ENCODE results near the gene SNX24.
"Not testable (repeated sequence)": the region's sequence is repeated elsewhere in the genome, so short reads cannot be mapped to it uniquely, and the experiment has no call there.

SNX24 gene

GRCh38 chr5:122871661-122872060 is 26.2 kb downstream of the SNX24 start:
- peak; percentile 73 for DNase-seq (ENCODE audit: low read depth)

GRCh38 chr5:122874179-122874875 is 28.9 kb downstream of the SNX24 start:
- DNase-seq (ENCODE audit: low read depth): no peak

- DNase-seq (ENCODE audit: low read depth): no peak
Observed at GRCh38 chr5:122877518-122877917, 32.1 kb downstream of the SNX24 start.

GRCh38 chr5:122879076-122879475 is 33.7 kb downstream of the SNX24 start:
- no peak for DNase-seq (ENCODE audit: low read depth)

DNA sequence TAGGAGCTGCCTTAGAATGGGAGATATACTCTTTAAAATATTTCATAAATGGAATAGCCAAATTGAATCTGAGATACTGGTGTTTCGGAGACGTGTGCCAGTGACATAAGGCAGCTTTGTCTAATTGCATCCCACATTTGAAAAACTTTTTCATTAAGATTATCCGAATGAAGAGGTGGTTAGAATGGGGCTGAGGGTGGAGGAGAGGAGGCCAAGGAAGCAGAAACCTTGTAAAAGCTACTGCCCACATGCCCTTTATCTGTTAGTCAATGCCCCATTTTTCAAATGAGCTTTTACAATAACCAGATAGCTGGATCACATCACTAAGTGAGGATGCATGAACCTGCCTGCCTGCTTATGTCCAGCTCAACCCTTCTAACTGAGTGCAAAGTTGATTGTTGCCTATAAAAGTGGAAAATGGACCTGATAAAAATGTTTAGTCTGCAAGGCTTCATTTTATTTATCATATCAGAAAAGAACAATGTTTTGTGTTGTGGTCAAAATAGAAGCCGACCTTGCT is 34.8 kb downstream of the SNX24 start:
- no peak for DNase-seq (ENCODE audit: low read depth)

DNA sequence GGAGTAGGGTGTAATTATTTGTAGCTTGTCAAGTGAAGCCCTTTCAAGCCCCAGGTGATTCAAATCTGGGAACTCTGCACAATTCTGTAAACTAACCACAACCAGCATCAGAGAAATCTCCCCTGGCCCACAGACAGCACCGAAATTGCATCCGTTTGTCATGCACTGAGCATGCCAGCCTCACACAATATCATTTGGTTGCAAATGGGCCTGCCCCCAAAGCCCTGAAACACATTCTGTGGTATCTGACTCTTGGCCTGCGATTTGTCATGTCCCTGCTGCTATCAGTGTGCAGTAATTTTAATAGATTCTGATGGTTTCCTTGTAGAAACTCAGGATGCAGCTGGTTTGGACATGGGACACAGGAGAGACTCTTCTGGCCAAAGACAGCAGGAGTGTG is 35.3 kb downstream of the SNX24 start:
- peak; percentile 19 for DNase-seq (ENCODE audit: low read depth)

DNA sequence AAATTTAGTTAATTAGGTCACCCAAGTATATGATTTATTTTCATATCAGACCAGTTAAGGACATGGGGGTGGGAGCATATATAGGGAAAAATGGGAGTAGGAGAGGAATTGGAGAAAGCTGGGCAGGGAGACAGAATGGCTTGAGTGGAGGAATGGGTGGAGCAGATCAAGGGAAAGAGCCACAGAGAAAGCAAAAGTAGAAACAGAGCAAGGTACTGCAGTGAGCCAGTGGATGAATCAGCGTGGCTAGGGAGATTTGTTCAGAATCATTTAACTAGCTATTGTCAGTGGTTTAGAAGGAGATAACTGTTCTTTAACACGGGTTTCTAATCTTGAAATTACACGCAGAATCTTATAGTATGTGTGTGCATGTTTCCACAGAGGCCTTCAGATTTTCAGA is 37.4 kb downstream of the SNX24 start:
- DNase-seq (ENCODE audit: low read depth): peak; percentile 50

DNA sequence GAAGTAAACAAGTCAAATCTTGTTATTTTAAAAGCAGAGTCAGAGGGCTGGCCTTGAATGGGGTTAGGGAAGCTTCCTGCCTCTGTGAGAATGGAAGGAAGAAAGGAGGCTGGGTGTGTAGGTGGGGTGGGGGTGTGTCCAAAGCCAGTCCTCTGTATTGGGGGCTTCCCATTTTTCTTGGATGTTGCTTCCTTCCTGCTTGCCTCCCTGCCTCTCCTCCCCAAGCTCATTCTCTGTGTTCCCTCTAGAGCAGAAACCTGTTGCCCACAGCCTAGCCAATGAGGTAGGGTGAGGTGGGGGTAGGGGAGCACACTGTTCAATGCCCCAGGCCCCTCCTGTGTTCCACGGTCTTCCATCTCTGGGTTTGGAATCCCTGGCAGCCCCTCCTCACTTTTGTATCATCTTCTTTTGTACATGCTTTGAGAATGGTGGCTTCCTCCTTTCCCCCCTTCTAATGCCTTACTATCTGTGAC is 39.7 kb downstream of the SNX24 start:
- DNase-seq (ENCODE audit: low read depth): no peak

- no peak for DNase-seq (ENCODE audit: low read depth)
Observed at GRCh38 chr5:122885891-122886290, 40.5 kb downstream of the SNX24 start.

DNA sequence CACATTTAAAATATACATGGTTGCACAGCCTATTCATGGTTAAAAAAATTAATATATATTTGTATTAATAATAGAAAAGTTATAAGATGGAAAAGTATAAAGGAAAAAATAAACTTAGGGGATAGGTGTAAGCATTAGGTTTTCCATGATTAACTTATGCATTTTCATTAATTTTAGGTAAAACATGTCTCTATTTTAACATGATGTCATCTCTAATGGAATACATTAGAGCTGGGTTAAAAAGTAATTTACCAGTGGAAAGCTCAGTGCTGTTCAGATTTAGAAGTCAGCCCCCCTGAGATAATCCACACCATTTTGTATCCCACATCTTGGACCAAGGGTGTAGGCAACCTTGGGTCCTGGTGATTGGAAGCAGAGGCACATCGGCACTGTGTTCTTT is 49.7 kb downstream of the SNX24 start:
- DNase-seq (ENCODE audit: low read depth): no peak

DNA sequence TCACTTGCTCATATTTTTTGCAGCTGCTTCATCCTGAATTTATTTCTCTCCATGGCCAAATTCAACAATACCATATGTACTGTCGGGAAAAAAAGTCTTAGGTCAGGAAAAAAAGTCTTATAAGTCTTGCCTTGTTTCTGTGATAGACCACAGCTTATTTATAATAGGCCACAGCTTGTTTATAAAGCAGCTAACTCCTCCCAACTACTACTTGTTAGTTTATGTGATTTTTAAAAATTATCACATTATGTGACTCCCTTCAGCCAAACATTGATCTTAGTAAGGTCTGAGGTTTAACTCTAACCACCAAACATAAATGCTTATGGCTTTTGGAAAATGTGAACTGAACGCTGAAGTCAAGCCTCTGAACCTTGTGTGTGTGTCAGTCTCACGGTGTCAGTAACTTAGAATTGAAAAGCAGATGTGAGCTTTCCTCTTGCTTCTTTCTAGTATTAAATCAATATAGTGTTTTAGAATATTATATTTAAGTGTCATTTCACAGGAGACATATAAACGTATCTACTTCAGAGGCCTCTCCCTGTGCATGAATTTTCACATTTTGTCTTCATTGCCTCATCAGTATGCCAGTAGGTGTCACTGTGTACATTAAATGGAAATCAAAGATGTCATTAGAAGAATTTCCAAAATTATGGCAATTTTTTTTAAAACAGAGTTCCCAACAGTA is 51.3 kb downstream of the SNX24 start:
- DNase-seq (ENCODE audit: low read depth): peak; percentile 43

GRCh38 chr5:122897283-122897602 is 51.8 kb downstream of the SNX24 start:
- DNase-seq (ENCODE audit: low read depth): no peak

- DNase-seq (ENCODE audit: low read depth): no peak
Observed at GRCh38 chr5:122901346-122901745, 55.9 kb downstream of the SNX24 start.

- DNase-seq (ENCODE audit: low read depth): no peak
Observed at GRCh38 chr5:122902263-122902662, 56.9 kb downstream of the SNX24 start.

- DNase-seq (ENCODE audit: low read depth): peak; percentile 79
Observed at GRCh38 chr5:122906768-122907167, 61.4 kb downstream of the SNX24 start.

DNA sequence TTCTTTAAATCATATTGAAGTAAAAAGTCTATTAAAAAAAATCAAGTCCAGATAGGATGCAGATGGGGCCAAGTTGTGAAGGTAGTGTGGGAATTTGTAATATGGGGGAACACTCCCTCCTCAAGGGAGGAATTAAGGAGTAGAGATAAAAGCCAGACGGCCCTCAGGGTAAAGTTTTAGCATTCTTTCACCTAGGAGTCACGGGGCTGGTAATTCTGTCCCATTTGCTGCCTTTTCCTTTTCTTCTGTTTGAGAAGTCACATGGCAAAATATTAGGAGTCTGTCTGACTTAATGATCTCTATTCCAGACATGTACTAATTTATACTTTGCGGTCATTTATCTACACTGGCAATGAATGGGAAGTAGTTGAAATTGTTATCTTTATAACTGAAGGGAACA is 61.9 kb downstream of the SNX24 start:
- peak; percentile 85 for DNase-seq (ENCODE audit: low read depth)

DNA sequence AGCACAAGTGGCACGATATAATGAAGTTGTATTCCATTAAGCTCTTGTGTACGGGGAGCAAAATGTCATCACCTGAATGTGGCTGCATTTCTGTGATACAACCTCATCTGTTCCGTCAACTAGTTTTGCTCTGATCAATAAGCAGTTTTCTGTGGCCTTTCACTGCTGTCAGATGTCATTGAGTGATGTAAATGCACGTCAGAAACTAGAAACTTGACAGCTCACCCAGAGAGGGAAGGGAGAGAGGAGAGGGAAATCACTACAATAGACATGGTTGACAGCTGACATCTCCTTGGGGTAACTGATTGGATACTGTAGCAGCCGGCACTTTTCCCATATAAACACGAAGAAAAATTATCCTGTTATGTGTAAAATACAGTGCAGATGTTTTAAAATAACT is 62.7 kb downstream of the SNX24 start:
- DNase-seq (ENCODE audit: low read depth): no peak

GRCh38 chr5:122908662-122909061 is 63.2 kb downstream of the SNX24 start:
- DNase-seq (ENCODE audit: low read depth): no peak

DNA sequence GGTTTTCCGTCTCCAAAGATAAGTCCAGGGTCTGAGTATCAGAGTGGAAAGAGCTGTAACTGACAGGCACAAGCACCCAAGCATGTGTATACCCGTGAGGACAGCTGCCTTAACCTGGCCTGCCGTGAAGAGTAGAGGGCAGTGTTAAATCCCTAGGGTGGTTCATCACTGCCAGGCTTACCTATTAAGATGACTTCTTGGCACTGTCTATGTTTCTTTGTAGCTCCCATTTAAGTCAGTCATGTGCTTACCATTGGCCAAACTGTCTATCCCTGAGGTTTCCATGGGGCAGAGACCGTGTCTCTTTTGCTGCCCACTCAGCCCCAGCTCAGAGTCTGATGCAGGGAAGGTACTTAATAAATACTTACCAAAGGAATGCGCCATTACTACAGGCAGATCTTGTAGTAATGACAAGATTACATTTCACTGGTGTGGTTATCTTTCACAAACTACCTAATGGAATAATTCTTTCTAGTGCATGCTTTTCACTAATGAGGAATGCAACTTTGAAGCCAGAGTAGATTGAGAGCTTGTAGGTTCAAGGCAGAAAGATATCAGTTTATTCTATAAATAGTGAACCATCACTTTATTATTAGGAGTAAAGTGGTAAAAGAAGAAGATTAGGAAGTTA is 64.2 kb downstream of the SNX24 start:
- DNase-seq (ENCODE audit: low read depth): no peak

GRCh38 chr5:122913436-122913835 is 68.0 kb downstream of the SNX24 start:
- not testable (repeated sequence) for DNase-seq (ENCODE audit: low read depth)

- DNase-seq (ENCODE audit: low read depth): no peak
Observed at GRCh38 chr5:122915717-122916461, 70.5 kb downstream of the SNX24 start.

GRCh38 chr5:122916490-122916889 is 71.1 kb downstream of the SNX24 start:
- DNase-seq (ENCODE audit: low read depth): no peak
